GM19099 (cell line): ENCODE data around the gene ZNF680.

Experiments
- POLR2A ChIP-seq: IDR thresholded peaks from 3 replicates; pipeline ENCODE4 v1.6.1; 2011; ENCODE audit warnings: low read depth; ENCODE audit not compliant: insufficient read length; ENCODE audit errors: extremely low read depth

The ZNF680 gene

GRCh38 chr7:64562626-64563278, at the start of gene ZNF680:
Gene ZNF680 (minus strand): TSS chr7:64563071. CDS start chr7:64562954, 117 bp downstream.
- TF ChIP-seq POLR2A = peak; percentile 81

GRCh38 chr7:64612452-64612851, 49.6 kb upstream of the ZNF680 start:
- TF ChIP-seq POLR2A = no peak

DNA sequence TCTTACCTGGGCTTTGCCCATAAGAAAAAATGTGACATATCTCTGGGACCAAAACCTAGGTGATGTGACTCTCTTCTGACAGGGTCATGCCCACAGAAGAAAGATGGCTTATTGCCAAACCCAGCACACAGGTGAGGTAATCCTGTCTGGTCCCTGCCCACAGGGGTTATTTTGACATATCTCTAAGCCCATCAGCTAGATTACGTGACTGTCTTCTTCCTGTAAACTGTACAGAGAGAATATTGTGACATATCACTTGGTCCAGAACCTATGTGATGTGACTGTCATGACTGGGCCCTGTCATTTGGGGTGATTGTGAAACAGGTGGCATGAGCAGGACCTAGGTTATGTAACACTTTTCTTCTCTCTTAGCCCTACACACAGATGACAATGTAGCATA, 48.8 kb upstream of the ZNF680 start:
- TF ChIP-seq POLR2A = no peak

DNA sequence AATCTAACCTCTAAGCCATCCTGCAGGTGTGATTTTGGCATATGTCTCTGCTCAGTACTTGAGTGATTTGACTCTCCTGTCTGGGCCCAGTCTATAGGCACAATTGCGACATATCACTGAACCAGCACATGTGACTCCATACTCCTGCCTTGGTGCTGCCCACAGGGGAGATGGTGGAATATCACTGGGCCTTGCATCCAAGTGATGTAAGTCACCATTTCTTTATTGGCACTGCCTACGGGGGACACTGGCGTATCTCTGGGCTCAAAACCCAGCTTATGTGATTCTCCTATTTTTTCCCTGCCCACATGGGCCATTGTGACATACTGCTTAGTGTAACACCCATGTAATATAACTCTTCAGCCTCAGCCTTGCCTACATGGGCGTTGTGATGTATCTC, 48.1 kb upstream of the ZNF680 start:
- no peak for TF ChIP-seq POLR2A

DNA sequence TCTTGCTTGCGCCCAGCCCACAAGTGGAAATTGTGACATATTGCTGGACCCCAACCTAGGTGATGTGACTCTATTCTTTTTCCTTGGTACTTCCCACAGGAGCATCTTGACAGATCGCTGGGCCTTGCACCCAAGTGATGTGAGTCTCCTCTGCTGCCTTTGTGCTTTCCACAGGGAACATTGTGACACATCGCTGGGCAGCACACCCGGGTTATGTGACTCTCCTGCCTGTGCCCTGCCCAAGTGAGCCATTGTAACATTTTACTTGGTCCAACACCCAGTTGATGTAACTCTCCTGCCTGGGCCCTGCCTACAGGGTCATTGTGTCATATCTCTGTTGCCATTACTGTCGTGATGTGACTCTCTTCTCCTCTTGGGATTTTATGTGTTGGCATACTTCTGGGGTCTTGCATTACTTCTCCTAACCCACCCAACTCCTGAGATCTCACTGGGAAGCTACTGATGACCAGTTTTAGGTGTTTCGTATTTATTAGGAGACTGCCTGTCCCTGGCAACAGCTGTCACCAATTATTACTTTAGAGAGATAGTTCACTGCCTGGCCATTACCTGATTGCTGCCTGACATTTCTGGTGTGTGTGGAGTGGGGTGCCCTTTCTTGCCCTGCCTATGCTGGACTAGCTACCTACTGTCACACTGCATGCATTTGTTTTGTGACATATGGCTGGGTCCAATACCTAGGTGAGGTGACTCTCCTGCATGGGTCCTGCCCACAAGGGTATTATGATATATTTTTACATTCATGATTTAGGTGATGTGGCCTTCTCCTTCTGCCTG, 45.4 kb upstream of the ZNF680 start:
- no peak for TF ChIP-seq POLR2A

DNA sequence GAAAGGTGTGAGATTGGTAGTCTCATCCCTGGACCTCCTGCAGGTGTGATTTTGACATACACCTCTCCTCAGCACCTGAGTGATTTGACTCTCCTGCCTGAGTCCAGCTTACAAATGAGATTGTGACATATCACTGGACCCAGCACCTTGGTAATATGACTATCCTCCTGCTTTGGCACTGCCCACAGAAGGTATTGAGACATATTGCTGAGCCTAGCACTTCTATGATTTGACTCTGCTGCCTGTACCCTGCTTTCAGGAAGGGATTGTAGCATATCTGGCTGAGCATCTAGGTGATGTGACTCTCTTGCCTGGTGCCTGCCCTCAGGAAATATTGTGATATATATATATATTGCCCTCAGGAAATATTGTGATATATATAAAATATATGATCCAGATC, 43.5 kb upstream of the ZNF680 start:
- no peak for TF ChIP-seq POLR2A

- TF ChIP-seq POLR2A = no peak
These were observed 40.4 kb upstream of the ZNF680 start for GRCh38 chr7:64603271-64603670.

DNA sequence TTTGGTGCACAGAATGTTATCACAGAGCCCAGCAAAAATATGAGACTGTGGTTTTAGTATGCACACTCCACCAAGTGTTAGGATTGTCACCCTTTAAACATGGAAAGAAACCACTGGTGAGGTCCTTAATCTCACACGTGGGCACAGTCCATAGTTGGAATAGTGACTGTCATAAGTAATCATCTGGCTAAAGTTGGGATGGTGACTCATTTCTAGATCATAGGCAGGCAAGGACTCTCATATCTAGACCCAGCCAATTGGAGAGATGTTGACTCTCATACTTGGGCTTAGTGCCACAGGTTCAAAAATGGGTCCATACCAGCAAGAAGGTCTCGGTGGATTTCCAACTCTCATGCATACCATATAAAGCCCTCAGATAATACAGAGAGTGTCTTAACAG, 39.6 kb upstream of the ZNF680 start:
- no peak for TF ChIP-seq POLR2A

GRCh38 chr7:64602086-64602485, 39.2 kb upstream of the ZNF680 start:
- TF ChIP-seq POLR2A = no peak

- TF ChIP-seq POLR2A = no peak
These were observed 36.5 kb upstream of the ZNF680 start for GRCh38 chr7:64599359-64599758.

DNA sequence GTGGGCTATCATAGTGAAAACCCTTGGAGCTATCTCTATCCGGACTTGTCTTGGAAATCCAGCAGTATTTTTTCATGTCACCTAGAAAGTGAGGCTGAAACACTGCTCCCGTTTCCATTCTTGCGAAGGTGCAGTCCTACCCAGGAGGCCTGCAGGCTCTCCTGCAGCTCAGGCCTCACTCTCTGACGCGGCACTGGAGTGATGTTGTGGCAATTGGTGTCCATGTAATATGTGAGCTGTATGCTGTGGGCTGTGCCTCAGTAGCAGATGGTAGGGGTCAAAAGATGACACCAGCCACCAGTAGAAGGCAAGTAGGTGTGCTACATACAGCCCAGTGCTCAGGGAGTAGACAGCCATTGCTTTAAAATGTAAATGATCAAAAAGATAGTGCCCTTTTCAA, 28.1 kb upstream of the ZNF680 start:
- no peak for TF ChIP-seq POLR2A

DNA sequence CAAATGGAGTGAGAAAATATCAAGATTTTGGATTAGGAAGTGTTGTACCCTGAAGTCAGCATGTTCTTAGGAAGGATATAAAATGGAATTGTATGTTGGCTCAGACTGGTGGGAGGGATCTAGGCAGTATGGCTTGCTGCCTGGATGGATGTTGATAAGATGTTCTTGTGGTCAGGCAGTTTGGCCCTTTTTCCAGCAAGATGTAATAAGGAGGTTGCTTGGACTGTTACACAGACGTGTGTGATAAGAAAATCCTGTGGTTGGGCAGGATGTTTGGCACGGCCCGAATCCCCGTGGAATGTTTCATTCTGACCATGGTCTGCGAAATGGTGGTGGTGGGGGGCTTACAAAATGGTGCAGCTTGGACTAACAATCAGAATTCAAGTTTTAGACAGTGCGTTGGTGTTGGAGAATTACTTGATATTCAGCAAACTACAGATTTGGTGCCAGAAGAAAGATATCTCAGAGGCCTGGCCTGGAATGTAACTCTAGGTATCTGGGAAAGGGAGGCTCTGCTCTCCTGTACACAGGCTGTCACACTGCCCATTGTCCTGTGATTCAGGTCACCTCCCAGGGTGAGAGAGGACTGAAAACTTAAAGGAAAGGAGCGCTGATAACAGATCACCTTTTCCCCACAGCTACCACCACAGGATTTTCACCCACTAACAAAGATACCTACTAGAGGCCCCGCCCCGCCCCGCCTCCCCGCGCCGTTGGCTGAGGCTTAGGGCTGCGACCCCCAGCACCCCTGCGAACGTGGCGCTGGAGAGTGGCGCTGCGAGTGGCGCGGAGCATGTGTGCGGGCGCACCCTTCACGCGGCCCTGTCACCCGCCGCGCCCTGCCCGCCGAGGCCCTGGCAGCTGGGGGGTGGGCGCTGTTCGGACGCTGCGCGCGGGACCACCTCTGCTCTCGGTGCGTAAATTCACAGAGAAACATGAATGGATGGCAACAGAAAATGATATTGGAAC, 19.3 kb upstream of the ZNF680 start:
- TF ChIP-seq POLR2A = no peak

DNA sequence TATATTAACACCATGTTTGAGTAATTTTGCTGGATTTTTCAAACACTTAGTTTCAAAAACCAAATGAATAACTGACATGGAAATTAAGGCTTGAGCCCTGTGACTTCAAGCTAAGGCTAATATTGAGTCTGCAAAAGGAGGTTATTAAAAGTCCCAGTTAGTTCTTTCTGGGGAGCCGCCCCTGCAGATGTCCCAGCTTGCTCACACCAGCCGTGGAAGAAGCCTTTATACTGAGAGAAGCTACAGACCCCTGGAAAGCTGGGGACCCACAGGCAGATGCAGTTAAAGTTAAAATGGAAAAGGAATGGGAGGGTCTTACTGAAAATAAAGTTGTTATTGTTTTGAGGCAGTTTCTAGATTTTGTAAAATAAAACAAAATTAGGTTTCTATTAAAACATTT, 18.5 kb upstream of the ZNF680 start:
- no peak for TF ChIP-seq POLR2A

- no peak for TF ChIP-seq POLR2A
These were observed 11.7 kb upstream of the ZNF680 start for GRCh38 chr7:64574540-64575099.

GRCh38 chr7:64562256-64562625, 630 bp downstream of the ZNF680 start:
- TF ChIP-seq POLR2A = no peak
